ENCODE data around the gene VDAC1.
"Not testable (repeated sequence)": the region's sequence is repeated elsewhere in the genome, so short reads cannot be mapped to it uniquely, and the experiment has no call there.

Gene VDAC1

DNA sequence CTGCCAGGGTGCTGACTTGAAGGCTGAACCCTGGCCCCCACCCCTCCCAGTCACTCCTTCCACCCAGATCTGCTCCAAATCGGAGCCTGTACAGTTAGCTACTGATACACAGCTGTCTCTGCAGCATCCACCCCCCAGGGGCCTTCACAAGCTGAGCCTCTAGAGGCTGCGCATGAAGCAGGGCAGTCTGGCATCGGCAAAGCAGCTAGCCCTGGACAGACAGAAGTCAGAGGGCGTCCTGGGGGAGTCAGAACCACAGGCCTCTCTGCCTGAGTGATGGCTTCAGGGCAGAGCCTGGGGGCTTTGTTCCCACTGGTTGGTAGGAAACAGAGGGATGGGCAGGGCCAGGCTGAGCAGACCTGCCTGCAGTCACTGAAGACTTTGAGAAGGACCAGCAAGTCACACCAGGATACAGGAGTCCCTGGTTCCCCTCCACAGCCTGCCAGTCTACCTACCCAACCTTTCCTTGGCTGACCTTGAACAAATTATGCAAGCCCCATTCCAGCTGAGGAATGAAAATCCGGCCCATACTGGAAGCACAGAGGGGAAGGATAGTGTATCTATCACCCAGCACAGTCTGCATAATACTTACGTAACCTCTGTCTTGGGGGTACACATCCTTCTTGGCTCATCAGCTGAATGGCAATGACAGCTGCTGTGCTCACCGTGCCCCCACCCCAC lies 8.8 kb downstream of the VDAC1 start:
- no peak for DNase-seq (ENCODE audit: low read depth in 2 of 3, low spot score in 1 of 3)

GRCh38 chr5:133995341-133995740 lies 9.4 kb downstream of the VDAC1 start:
- DNase-seq (ENCODE audit: low read depth in 2 of 3, low spot score in 1 of 3), result no peak

- DNase-seq (ENCODE audit: low read depth in 2 of 3, low spot score in 1 of 3), result no peak
These were observed 9.8 kb downstream of the VDAC1 start for GRCh38 chr5:133994990-133995333.

- DNase-seq (ENCODE audit: low read depth in 2 of 3, low spot score in 1 of 3), result no peak
These were observed 10.3 kb downstream of the VDAC1 start for GRCh38 chr5:133994297-133994989.

DNA sequence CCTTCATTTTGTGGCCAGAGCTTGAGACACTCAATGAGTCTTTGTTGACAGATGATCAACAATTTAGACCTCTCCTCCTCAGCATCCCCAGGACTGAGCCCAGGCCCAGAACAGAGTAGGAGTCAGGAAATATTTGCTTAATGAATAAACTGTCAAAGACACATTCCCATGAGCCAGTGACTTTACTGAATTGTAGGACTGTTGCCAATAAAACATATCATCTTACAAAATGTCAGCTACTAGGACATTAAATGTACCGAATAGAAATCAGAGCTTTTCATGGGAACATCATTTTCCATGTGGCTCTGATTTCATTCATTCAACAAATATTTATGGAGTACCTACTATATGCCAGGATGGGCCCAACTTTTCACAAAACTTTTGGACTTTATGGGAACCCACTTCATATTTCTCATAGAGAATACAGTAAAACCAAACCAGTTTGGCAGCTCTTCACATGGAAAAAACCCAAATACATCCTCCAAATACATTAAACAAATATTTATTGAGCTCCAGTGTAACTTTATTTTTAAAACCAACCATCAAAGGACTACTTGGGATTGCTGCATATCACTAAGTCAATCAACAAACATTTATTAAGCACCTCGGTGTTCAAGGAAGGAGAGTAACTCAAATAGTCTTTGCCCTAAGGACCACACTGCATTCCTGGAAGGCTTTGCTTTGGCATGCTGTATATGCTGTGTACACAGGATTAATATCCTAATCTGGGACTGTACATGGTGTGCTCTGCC lies 11.4 kb downstream of the VDAC1 start:
- DNase-seq (ENCODE audit: low read depth in 2 of 3, low spot score in 1 of 3), result no peak

DNA sequence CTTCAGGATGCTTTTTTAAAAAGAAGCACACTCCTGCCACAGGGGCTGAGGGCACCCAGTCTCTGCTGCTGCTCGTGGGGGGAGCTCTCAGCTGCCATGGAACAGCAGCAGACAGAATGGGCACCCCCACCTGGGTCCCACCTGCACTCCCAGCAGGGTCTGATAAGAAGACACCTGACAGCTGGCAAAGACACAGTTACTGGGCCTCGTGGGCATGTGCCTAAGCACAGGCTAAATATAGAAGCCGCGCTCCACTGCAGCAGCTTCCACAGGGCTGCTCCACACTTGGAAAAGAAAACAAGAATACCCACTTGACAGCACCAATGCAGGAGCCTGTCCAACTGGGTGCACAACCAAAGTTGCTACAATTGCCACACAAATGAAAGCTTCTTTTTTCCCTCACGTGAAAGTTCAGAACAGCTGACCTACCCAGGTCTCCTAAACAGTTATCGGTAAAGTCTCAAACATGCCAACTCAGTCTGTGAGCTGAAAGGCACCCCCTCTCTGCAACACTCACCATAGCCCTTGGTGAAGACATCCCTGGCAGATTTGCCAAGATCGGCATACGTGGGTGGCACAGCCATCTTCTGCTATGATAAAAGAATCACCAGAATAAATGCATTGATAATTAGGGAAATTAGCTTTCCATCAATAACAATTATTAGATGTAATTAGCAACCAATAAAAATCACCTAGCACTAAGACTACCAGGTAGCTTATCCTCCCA lies 12.2 kb downstream of the VDAC1 start:
- no peak for DNase-seq (ENCODE audit: low read depth in 2 of 3, low spot score in 1 of 3)

DNA sequence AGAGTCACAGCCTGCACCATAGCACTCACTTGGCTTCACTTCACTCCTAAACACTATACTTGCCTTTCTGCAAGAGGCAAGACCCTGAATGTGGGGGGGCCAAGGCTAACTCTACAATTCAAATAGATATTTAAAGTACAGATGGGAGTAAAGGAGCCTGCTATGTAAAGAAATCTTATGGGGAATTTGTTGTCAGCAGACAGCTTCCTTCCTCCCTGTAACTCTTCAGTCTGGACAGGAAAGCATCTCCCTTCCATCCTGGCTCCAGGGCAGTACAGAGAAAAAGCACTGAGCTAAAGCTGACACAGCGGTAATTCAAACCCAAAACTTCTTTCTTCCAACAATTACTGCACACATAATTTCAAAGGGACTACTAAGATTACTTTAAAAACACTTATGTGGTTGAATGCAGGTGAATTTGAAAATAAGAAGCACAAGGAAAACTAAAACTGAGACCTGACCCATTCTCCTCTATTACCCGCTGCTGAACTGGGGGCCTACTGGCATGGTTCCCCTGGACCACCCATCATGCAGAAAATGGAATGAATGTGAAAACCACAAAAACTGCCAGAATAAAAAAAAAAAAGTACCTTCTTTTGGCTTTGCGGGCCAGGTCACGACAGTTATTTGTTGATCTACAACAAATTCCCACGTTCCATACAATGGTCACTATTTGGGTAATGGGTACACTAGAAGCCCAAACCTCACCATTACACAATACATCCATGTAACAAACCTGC lies 13.4 kb downstream of the VDAC1 start:
- no peak for DNase-seq (ENCODE audit: low read depth in 2 of 3, low spot score in 1 of 3)

- DNase-seq (ENCODE audit: low read depth in 2 of 3, low spot score in 1 of 3), result no peak
These were observed 14.4 kb downstream of the VDAC1 start for GRCh38 chr5:133990396-133990795.

GRCh38 chr5:133985540-133986180 lies 19.1 kb downstream of the VDAC1 start:
- DNase-seq (ENCODE audit: low read depth in 2 of 3, low spot score in 1 of 3), result no peak

DNA sequence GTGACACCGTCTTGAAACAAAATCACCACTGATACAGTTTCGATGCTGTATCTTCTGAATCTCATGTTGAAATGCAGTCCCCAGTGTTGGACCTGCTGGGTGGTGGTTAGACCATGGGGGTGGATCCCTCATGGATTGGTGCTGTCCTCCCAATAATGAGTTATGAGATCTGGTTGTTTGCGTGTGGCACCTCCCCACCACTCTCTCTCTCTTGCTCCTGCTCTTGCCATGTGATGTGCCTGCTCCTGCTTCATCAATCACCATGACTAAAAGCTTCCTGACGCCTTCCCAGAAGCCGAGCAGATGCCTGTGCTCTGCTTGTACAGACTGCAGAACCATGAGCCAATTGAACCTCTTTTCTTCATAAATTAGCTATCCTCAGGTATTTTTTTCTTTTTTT lies 21.1 kb downstream of the VDAC1 start:
- DNase-seq (ENCODE audit: low read depth in 2 of 3, low spot score in 1 of 3), result no peak

GRCh38 chr5:133981714-133982113 lies 23.1 kb downstream of the VDAC1 start:
- DNase-seq (ENCODE audit: low read depth in 2 of 3, low spot score in 1 of 3), result no peak

- no peak for DNase-seq (ENCODE audit: low read depth in 2 of 3, low spot score in 1 of 3)
These were observed 24.1 kb downstream of the VDAC1 start for GRCh38 chr5:133980652-133981051.

DNA sequence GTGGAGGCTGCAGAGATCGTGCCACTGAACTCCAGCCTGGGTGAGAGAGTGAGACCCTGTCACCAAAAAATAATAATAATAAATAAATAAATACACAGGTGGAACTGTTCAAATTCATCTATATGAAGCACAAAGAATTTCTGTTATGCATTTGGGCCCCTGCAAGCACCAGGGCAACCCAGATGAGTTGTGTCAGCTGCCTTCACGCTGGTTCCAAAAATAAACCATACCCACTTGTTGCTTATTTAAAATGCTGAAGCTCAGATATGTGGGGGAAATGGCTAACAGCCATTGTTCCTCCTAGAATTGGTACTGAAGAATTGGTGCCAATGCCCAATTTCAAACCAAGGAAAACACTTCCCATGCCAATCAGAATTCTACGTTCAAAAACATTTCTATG lies 25.8 kb downstream of the VDAC1 start:
- DNase-seq (ENCODE audit: low read depth in 2 of 3, low spot score in 1 of 3), result no peak

DNA sequence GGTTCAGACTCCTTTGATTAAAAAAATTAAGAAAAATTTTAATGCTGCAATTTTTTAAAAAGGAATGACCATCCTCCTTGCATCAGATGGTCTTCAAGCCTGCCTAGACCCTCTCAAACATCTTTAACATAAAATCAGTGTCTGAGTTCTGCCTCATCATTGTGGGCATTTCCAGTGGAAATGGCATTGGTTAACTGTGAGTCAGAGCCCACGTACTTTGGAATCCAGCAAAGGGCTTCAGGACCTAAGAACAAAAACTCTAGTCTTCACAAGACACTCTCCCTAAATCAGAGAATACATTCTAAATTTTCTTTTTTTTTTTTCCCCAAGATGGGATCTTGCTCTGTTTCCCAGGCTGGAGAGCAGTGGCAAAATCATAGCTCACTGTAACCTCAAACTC lies 26.9 kb downstream of the VDAC1 start:
- no peak for DNase-seq (ENCODE audit: low read depth in 2 of 3, low spot score in 1 of 3)

- no peak for DNase-seq (ENCODE audit: low read depth in 2 of 3, low spot score in 1 of 3)
These were observed 27.5 kb downstream of the VDAC1 start for GRCh38 chr5:133977161-133977787.

DNA sequence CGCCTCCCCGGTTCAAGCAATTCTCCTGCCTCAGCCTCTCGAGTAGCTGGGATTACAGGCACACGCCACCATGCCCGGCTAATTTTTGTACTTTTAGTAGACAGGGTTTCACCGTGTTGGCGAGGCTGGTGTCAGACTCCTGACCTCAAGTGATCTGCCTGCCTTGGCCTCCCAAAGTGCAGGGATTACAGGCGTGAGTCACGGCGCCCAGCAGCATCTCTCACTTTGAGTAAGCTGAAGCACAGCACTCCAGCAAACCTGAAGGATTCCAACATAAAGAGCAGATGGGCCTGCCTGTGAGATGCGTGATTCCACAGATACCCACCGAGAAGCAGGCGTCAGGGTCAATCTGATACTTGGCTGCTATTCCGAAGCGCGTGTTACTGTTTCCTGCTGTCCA lies 29.2 kb downstream of the VDAC1 start:
- DNase-seq (ENCODE audit: low read depth in 2 of 3, low spot score in 1 of 3), result not testable (repeated sequence)

DNA sequence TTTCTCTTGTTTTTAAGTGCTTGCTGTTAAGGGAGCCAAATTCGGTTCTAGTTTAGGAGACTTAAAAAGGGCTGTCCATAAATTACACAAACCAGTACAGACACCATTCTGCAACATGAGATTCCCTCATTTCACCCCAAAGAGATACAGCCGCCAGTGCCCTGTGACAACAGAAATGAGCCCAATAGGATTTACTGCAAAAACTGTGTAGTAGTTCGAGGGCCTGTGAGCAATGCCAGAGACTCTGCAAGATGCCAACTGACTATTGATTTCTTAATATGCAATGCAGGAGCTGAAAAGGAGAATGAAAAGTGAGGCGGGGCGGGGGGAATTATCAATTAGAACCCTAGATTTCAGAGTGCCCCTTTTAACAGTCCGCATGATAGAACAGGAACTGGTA lies 30.6 kb downstream of the VDAC1 start:
- no peak for DNase-seq (ENCODE audit: low read depth in 2 of 3, low spot score in 1 of 3)

DNA sequence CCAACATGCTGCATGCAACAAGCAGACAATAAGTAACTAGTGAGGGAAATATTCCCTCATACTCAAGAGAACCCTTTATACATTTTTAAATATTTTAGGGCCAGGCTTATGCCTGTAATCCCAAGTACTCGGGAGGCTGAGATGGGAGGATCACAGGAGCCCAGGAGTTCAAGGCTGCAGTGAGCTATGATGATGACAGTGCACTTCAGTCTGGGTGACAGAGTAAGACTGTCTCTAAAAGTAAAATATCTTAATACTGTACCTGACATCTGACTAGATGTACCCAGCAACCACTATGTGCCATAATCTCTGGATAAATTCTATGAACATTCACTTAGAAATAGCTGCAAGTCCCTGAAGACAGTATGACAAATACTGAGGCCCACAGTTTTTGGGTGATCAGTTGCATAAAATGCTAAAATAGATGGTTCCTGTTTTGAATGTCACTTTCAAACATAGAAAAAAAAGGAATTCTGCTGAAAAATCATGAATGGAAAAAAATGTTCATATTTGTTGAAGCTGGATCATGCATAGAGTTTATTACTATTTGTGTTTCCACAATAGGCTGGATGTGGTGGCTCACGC lies 34.4 kb downstream of the VDAC1 start:
- no peak for DNase-seq (ENCODE audit: low read depth in 2 of 3, low spot score in 1 of 3)

- no peak for DNase-seq (ENCODE audit: low read depth in 2 of 3, low spot score in 1 of 3)
These were observed 35.0 kb downstream of the VDAC1 start for GRCh38 chr5:133969654-133970324.

All from stimulated activated CD4-positive, alpha-beta T cell treated with anti-CD3 and anti-CD28 coated beads, Interleukin-12 subunit alpha, Interleukin-12 subunit beta, amount 100 ng/mL, for 48 hours (primary cell).